Activated CD4-positive, alpha-beta T cell treated with anti-CD3 and anti-CD28 coated beads for 36 hours (primary cell): ENCODE results near the gene PAQR8. TPM values are rescaled to one million over a fixed set of nuclear protein-coding genes. Genes with fewer than 3 reads are reported as not detected.
"Not testable (repeated sequence)": the region's sequence is repeated elsewhere in the genome, so short reads cannot be mapped to it uniquely, and the experiment has no call there.

Experiments used
- ATAC-seq: fragments of 200-7000 bp; cut with Tn5 transposase; one replicate; pipeline ENCODE4 v1.10.0; 2021; ENCODE audit warnings: mild to moderate bottlenecking, moderate library complexity
- CTCF ChIA-PET: fragments of 350-600 bp; sonication (Branson Sonifier 250); formaldehyde crosslinking; loops from one replicate; lab custom pipeline; 2021; ENCODE audit warnings: antibody characterized with exemption; lab: Charles Lee
- POLR2A ChIA-PET: fragments of 350-600 bp; sonication (Branson Sonifier 250); formaldehyde crosslinking; loops from one replicate; lab custom pipeline; 2021; ENCODE audit warnings: antibody characterized with exemption, inconsistent platforms; lab: Charles Lee
- DNase-seq: peaks from one replicate; pipeline ENCODE4 v3.0.0-alpha.2; 2020
- H3K27ac Mint-ChIP-seq: one replicate; pipeline ENCODE4 v1.8.0; 2021; ENCODE audit warnings: mixed read lengths
- H3K27me3 Mint-ChIP-seq: one replicate; pipeline ENCODE4 v1.8.0; 2021; ENCODE audit warnings: mixed read lengths
- H3K36me3 Mint-ChIP-seq: one replicate; pipeline ENCODE4 v1.8.0; 2021; ENCODE audit warnings: low read depth, mixed read lengths
- H3K4me1 Mint-ChIP-seq: one replicate; pipeline ENCODE4 v1.8.0; 2021; ENCODE audit warnings: mixed read lengths
- H3K4me3 Mint-ChIP-seq: one replicate; pipeline ENCODE4 v1.8.0; 2021; ENCODE audit warnings: mild to moderate bottlenecking, moderate library complexity, mixed read lengths
- H3K9me3 Mint-ChIP-seq: one replicate; pipeline ENCODE4 v1.8.0; 2021; ENCODE audit warnings: low read depth, mixed read lengths
- intact Hi-C, 2 experiments: fragments of 100-400 bp; cut with DNase I in 1 of 2; cut with micrococcal nuclease in 1 of 2; formaldehyde crosslinking; loops; one replicate each; pipeline versions ENCODE4 v1.14.2 to v1.15.1; 2022 to 2024; cut with DNase I, micrococcal nuclease
- total RNA-seq, 2 experiments: library from RNA; stranded (reverse); gene quantifications; one replicate each; pipeline ENCODE4 v1.2.3, GENCODE V29; 2021

PAQR8 gene
- total RNA-seq, 2 experiments from 2014 or later: 9.0 to 9.1 TPM

DNA sequence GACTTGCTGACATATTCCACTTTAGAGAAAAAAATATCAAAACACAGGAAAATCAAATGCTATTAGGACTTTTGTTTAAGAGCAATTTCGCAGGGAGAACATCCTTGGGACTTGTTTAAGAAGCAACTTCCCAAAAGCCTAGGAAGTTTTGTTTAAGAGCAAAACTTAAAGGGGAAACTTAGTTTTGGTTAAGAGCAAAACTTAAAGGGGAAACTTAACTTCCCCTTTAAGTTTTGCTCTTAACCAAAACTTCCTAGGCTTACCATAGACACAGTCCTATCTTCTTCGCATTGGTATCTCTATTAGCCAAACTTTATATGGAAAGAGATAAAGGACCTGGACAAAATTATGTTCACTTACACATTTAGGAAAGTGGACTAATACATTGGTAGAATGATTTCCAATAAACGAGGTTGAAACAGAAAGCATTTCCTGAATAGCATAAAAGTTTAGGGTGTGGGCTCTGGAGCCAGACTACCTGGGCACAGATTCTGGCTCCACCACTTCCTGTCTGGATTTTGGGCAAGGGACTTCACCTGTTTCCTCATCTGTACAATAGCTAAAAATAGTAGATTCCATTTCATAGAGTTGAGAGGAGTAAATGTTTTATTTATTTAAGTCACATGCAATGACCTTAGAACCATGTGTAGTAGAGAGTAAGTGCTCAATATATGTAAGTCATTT lies 15.7 kb downstream of the PAQR8 start:
- CTCF ChIA-PET: interaction anchor here (1.5 kb wide), 1 partner anchor 20 kb away, joined by 6 read pairs; no protein-coding TSS in a partner anchor
- intact Hi-C loops: no loop called here
- peaks cover 31% of the 10 kb centered on the region for H3K36me3 Mint-ChIP-seq
- no peaks in the 10 kb centered on the region for H3K27me3 Mint-ChIP-seq
- ATAC-seq (peak; percentile 30), DNase-seq (no peak)
- peaks cover 59% of the 10 kb centered on the region for H3K4me1 Mint-ChIP-seq
- no peak overlapping the region for H3K27ac Mint-ChIP-seq
- peaks cover 15% of the 10 kb centered on the region for H3K9me3 Mint-ChIP-seq
- H3K4me3 Mint-ChIP-seq: no peak overlapping the region
- POLR2A ChIA-PET: interaction anchor here (0.6 kb wide), 1 partner anchor 71 kb away, joined by 3 read pairs; no protein-coding TSS in a partner anchor

DNA sequence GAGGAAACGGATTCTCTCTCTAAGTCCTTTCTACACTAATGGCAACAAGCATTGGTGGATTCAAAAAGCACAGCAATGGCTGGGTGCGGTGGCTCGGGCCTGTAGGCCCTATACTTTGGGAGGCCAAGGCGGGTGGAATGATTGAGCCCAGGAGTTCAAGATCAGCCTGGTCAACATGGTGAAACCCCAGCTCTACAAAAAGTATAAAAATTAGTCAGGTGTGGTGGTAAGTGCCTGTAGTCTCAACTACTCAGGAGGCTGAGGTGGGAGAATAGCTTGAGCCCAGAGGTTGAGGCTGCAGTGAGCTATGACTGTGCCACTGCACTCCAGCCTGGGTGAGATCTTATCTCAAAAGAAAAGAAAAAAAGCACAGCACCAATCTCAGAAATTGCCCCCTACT lies 19.3 kb downstream of the PAQR8 start:
- intact Hi-C loops: loop anchor here in 1 of 2 experiments (2.0 kb wide), 1 partner anchor 14 kb away; no protein-coding TSS in a partner anchor
- Mint-ChIP-seq H3K4me3 (no peak overlapping the region), H3K27me3 (no peaks in the 10 kb centered on the region), H3K4me1 (peaks cover 75% of the 10 kb centered on the region), H3K27ac (peak overlapping the region; percentile 15), H3K9me3 (peaks cover 9% of the 10 kb centered on the region), H3K36me3 (peaks cover 31% of the 10 kb centered on the region)
- ATAC-seq (peak; percentile 48), DNase-seq (peak; percentile 27)
- CTCF ChIA-PET: interaction anchor here (0.9 to 1.7 kb wide), 6 partner anchors 8 to 95 kb away, joined by 3 to 4 read pairs (median 4); no protein-coding TSS in a partner anchor
- POLR2A ChIA-PET: interaction anchor here (0.7 kb wide), 1 partner anchor 19 kb away, joined by 3 read pairs; no protein-coding TSS in a partner anchor

DNA sequence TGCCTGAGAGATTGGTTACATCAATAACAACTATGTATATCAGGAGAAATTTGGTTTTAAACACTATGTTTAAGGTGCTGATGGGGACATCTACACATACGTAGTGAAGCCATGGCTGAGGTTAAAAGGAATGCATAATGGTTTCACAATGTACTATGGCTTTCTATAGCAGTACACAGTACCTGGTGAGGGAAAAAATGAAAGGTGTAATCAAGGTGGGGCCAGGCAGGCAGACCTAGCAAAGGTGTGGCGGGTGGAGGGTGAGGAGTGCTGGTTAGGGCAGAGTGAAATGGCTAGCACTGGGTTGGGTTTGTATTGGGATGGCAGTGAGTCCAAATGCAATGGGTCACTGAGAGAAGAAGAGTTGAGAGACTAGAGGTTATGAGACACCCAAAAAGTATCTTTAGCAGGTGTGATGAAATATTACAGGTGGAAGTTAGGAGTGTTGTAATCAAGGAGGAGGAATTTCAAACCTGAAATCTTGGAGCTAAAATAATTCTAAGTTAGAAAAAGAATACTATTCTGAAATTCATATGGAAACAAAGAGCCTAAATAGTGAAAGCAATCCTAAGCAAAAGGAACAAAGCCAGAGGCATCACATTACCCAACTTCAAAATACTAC lies 22.3 kb downstream of the PAQR8 start:
- intact Hi-C loops: no loop called here
- CTCF ChIA-PET: interaction anchor here (0.9 to 1.3 kb wide), 2 partner anchors 14 to 17 kb away, joined by 3 read pairs; no protein-coding TSS in a partner anchor

GRCh38 chr6:52385074-52385473 lies 23.1 kb downstream of the PAQR8 start:
- peaks cover 30% of the 10 kb centered on the region for H3K36me3 Mint-ChIP-seq
- CTCF ChIA-PET: interaction anchor here (0.6 to 1.3 kb wide), 2 partner anchors 16 to 190 kb away, joined by 3 read pairs; no protein-coding TSS in a partner anchor
- peaks cover 75% of the 10 kb centered on the region for H3K4me1 Mint-ChIP-seq
- H3K4me3 Mint-ChIP-seq: no peak overlapping the region
- POLR2A ChIA-PET: no interaction called here
- DNase-seq (no peak), ATAC-seq (peak; percentile 31)
- no peak overlapping the region for H3K27ac Mint-ChIP-seq
- peaks cover 12% of the 10 kb centered on the region for H3K9me3 Mint-ChIP-seq
- intact Hi-C loops: no loop called here
- no peaks in the 10 kb centered on the region for H3K27me3 Mint-ChIP-seq

More for the DNA sequence above, 22.3 kb downstream of the PAQR8 start:
- Mint-ChIP-seq H3K4me3 (no peak overlapping the region), H3K36me3 (peaks cover 32% of the 10 kb centered on the region), H3K27ac (no peak overlapping the region), H3K4me1 (peaks cover 70% of the 10 kb centered on the region), H3K9me3 (peaks cover 12% of the 10 kb centered on the region), H3K27me3 (no peaks in the 10 kb centered on the region)
- ATAC-seq (no peak), DNase-seq (no peak)
- POLR2A ChIA-PET: no interaction called here

- H3K27ac Mint-ChIP-seq, POLR2A ChIA-PET: not testable (repeated sequence)
These were observed 26.2 kb downstream of the PAQR8 start for GRCh38 chr6:52388119-52388518.

GRCh38 chr6:52388790-52389189 lies 26.8 kb downstream of the PAQR8 start:
- ChIA-PET POLR2A (interaction anchor here (1.9 kb wide), 1 partner anchor 104 kb away, joined by 11 read pairs; the partner anchor contains the start of gene MCM3), CTCF (interaction anchor here (0.7 to 4.4 kb wide), 5 partner anchors 9 to 226 kb away, joined by 3 to 46 read pairs (median 5); partner anchors contain the start of gene MCM3)
- DNase-seq (no peak), ATAC-seq (no peak)
- Mint-ChIP-seq H3K4me1 (peaks cover 86% of the 10 kb centered on the region), H3K27ac (peak overlapping the region; percentile 86), H3K36me3 (peaks cover 20% of the 10 kb centered on the region), H3K9me3 (peaks cover 11% of the 10 kb centered on the region), H3K27me3 (no peaks in the 10 kb centered on the region), H3K4me3 (no peak overlapping the region)
- intact Hi-C loops: no loop called here

More at GRCh38 chr6:52388119-52388518, 26.2 kb downstream of the PAQR8 start:
- ATAC-seq, intact Hi-C loops, H3K27me3 Mint-ChIP-seq, DNase-seq, H3K4me3 Mint-ChIP-seq: not testable (repeated sequence)
- peaks cover 82% of the 10 kb centered on the region for H3K4me1 Mint-ChIP-seq
- CTCF ChIA-PET: interaction anchor here (1.5 kb wide), 1 partner anchor 78 kb away, joined by 3 read pairs; no protein-coding TSS in a partner anchor
- peaks cover 12% of the 10 kb centered on the region for H3K9me3 Mint-ChIP-seq
- peaks cover 20% of the 10 kb centered on the region for H3K36me3 Mint-ChIP-seq

- Mint-ChIP-seq H3K27me3 (no peaks in the 10 kb centered on the region), H3K4me3 (peak overlapping the region; percentile 38), H3K9me3 (peaks cover 6% of the 10 kb centered on the region), H3K27ac (peak overlapping the region; percentile 86), H3K4me1 (peaks cover 86% of the 10 kb centered on the region), H3K36me3 (peaks cover 18% of the 10 kb centered on the region)
- intact Hi-C loops: no loop called here
- ATAC-seq (peak; percentile 3), DNase-seq (no peak)
- CTCF ChIA-PET: interaction anchor here (0.7 to 4.4 kb wide), 11 partner anchors 9 to 245 kb away, joined by 3 to 46 read pairs (median 5); partner anchors contain the start of genes EFHC1, MCM3 and PAQR8
- POLR2A ChIA-PET: interaction anchor here (1.2 to 2.7 kb wide), 3 partner anchors 23 to 104 kb away, joined by 4 to 13 read pairs (median 11); partner anchors contain the start of genes MCM3 and PAQR8
These were observed 27.3 kb downstream of the PAQR8 start for GRCh38 chr6:52389264-52389625.

GRCh38 chr6:52389626-52390360 lies 27.8 kb downstream of the PAQR8 start:
- peaks cover 13% of the 10 kb centered on the region for H3K36me3 Mint-ChIP-seq
- H3K27ac Mint-ChIP-seq: peak overlapping the region; percentile 86
- ChIA-PET POLR2A (interaction anchor here (0.6 to 2.7 kb wide), 7 partner anchors 24 to 229 kb away, joined by 3 to 13 read pairs (median 4); partner anchors contain the start of genes MCM3 and PAQR8), CTCF (interaction anchor here (0.7 to 4.4 kb wide), 21 partner anchors 8 to 245 kb away, joined by 3 to 46 read pairs (median 4); partner anchors contain the start of genes EFHC1, MCM3 and PAQR8)
- peaks cover 5% of the 10 kb centered on the region for H3K9me3 Mint-ChIP-seq
- DNase-seq (peak; percentile 74), ATAC-seq (peak; percentile 52)
- H3K27me3 Mint-ChIP-seq: no peaks in the 10 kb centered on the region
- peaks cover 85% of the 10 kb centered on the region for H3K4me1 Mint-ChIP-seq
- intact Hi-C loops: loop anchor here (1.0 to 10.0 kb wide), 8 partner anchors 27 to 915 kb away; partner anchors contain the start of genes PAQR8 (in 2 of the 2) and GSTA4 (in 1 of the 2)
- H3K4me3 Mint-ChIP-seq: peak overlapping the region; percentile 38

- ChIA-PET POLR2A (interaction anchor here (0.5 to 2.7 kb wide), 8 partner anchors 25 to 801 kb away, joined by 3 to 13 read pairs (median 4); partner anchors contain the start of genes MCM3 and PAQR8), CTCF (interaction anchor here (0.5 to 4.4 kb wide), 21 partner anchors 10 to 1208 kb away, joined by 3 to 46 read pairs (median 4); partner anchors contain the start of genes EFHC1, MCM3 and PAQR8)
- DNase-seq (peak; percentile 71), ATAC-seq (peak; percentile 32)
- peak overlapping the region; percentile 86 for H3K27ac Mint-ChIP-seq
- H3K4me1 Mint-ChIP-seq: peaks cover 83% of the 10 kb centered on the region
- H3K36me3 Mint-ChIP-seq: peaks cover 8% of the 10 kb centered on the region
- intact Hi-C loops: loop anchor here (1.0 to 10.0 kb wide), 8 partner anchors 28 to 914 kb away; partner anchors contain the start of genes PAQR8 (in 2 of the 2) and GSTA4 (in 1 of the 2)
- no peaks in the 10 kb centered on the region for H3K27me3 Mint-ChIP-seq
- H3K4me3 Mint-ChIP-seq: peak overlapping the region; percentile 38
- peaks cover 5% of the 10 kb centered on the region for H3K9me3 Mint-ChIP-seq
These were observed 28.4 kb downstream of the PAQR8 start for GRCh38 chr6:52390361-52390727.

DNA sequence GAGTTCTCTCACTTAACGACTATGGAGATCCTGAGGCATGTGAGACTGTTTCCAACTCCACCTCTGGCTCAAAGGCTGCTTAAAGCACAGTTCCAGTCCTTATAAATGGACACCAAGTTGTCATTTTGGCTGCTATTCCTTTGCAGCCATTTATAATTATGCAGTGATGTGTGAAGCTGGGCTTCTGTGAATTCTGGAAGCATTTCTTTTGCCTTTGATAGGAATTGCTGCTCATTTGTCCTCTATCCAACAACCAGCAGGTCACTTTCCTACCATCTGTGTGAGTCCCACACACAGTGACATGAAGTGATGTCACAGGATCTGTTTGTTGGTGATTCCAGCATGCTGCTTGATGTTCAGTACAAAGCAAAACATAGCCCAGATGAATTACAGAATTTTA lies 29.6 kb downstream of the PAQR8 start:
- ChIA-PET POLR2A (interaction anchor here (2.7 kb wide), 1 partner anchor 29 kb away, joined by 13 read pairs; the partner anchor contains the start of gene PAQR8), CTCF (interaction anchor here (1.1 to 4.4 kb wide), 5 partner anchors 29 to 229 kb away, joined by 3 to 46 read pairs (median 3); partner anchors contain the start of genes MCM3 and PAQR8)
- no peak for ATAC-seq
- Mint-ChIP-seq H3K27ac (peak overlapping the region; percentile 33), H3K4me3 (no peak overlapping the region), H3K9me3 (peaks cover 2% of the 10 kb centered on the region), H3K36me3 (peaks cover 4% of the 10 kb centered on the region), H3K4me1 (peaks cover 83% of the 10 kb centered on the region), H3K27me3 (no peaks in the 10 kb centered on the region)
- no peak for DNase-seq
- intact Hi-C loops: loop anchor here (2.0 to 10.0 kb wide), 6 partner anchors 29 to 913 kb away; partner anchors contain the start of genes GSTA4 (in 1 of the 2) and PAQR8 (in 1 of the 2)
